Measurements from ENCODE around the gene WDR5. TPM values are rescaled to one million over a fixed set of nuclear protein-coding genes. Genes with fewer than 3 reads are reported as not detected.

Gene WDR5
- total RNA-seq, 1 donor from 2014 or later: 12.9 TPM

DNA sequence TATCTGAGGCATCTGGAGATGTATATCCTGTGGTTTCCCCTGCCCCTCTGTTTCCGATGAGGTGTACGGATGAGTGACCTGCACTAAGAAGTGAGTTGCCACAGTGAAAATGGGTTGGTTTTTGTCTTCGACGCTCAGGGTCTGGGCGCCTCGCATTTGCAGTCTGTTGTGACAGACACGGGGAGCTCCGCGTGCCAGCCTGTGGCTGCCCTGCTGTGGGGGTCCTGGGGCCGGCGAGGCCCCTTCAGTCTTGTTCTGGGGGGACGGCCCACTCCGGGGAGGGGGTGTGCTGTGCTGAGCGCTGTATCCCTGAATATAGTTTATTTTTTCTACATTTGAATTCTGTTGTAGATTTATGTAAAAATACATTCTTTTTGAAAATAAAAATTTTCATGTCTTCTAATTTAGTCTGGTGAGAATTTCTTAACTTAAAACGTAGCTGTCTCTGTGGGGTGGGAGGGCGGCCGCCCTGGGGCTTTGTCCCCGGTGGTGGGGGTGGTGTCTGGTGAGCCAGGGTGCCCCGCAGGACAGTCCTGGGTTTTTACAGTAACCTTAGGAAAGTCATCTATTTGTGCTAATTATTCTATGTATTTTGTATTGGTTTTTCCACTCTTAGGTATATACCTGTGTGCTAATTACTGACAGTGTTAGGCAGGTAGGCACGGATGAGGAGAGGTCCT lies 23.8 kb downstream of the WDR5 start:
- no peak for DNase-seq

DNA sequence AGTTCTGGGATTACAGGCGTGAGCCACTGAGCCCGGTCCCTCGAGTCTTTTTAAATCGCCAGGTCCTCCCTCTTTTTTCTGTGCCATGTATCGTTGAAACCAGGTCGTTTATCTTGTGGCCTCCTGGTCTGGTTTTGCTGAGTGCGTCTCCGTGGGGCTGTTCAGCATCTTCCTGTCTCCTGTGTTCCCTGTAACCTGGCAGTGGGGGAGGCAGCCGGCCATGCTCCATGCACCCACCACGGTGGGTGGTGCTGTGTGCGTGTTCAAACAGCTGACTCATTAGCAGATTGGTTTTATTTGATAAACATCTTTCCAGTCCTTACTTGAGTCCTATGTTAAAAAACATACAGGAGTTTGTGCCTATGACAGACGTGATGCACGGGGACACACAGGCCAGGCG lies 25.8 kb downstream of the WDR5 start:
- no peak for DNase-seq

DNA sequence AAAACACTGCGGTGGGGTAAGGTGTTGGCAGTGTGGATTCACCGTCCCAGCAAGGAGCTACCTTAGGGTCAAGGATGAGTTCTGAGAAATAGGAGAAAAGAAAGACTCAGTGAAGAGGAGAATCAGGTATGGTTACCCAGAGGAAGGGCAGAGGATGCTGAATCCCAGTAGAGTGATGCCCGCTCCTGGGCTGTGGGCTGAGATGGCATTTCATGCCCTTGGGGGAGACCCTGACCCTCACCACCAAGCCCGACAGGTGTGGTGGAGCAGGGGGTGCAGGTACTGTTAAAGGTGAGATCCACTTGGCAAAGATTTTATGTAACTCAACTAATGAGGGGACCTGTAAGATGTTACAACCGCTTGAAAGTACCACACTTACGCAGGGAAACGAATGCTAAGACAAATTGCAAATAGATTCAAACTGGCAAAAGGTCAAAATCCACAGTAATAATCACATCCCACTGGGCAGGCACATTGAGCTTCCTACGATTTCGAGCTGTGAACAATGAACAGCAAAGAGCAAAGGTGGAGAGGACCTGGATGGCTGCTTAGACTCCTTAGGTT lies 26.4 kb downstream of the WDR5 start:
- no peak for DNase-seq

DNA sequence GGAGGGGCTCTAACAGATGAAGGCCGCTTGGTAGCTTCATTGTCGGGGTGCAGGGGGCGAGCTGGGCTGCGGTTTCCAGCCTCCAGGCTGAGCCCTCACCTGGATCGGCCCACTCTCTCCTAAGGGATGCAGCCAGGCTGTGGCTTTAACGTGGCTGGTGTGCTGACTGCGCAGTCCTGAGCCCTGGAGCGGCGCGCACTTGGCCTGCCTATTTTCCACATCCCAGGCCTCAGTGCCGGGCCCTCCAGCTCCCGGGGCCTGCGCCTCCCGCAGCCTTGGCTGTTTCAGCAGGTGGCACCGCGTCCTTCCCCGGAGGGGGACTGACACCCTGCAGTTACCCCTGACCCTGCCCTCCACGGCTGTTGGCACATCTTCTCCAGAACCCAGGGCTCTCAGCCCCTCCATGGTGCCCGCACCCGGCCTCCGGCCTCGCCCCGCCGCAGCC lies 27.1 kb downstream of the WDR5 start:
- DNase-seq: no peak

DNA sequence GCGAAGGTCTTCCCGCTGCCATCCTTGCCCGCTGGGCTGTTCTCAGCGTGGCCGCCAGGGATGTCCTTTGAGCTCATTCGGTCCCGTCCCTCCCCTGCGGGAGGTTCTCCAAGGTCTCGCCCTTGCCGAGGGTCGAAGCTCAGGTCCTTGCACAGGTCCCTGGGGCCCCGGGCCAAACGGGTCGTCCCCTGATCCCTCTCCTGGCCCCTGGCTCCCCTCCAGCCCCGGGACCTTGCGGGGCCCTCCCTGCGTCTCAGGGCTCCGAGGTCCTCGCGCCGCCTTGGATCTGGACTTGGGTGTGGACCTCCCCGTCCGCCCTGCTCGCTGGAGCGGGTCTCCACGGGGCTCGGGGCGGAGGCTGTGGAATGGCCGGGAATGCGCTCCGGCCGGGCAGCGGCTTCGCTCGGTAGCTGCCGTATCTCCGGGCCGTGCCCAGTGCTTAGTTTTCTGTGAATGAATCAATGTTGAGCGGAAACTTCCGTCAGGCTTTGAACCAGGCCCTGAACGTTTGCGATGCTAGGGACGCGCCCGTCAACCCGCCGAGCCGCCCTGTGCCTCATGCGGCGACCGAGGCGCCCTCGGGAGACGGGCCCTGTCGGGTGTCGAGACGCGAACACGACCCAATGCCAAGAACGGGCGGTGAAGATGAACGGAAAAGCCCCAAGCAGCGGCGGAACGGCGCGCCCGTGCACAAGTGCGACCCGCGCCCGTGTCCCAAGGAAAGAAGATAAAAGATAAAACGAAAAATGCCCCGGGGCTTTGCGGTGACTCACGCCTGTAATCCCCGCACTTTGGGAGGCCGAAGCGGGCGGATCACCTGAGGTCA lies 27.7 kb downstream of the WDR5 start:
- DNase-seq: peak; percentile 45

DNA sequence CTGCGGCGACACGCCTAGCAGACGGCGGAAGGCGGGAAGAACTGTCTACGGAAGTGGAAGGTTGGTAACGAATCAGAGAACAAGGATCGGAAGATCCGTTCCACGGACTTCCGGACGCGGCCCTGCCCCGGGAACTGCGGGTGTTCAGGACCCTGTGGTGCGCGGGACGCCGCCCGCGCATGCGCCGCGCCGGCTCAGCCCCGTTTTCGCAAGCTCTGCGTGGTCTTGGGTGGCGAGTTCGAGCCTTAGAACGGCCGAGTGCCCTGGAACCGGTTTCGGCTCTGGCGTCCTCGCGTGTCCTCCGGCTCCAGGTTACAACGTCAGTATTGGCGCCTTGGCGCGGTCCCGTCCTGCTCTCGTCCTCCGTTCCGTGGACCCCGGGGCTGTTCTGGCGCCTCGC lies 29.0 kb downstream of the WDR5 start:
- DNase-seq: no peak

DNA sequence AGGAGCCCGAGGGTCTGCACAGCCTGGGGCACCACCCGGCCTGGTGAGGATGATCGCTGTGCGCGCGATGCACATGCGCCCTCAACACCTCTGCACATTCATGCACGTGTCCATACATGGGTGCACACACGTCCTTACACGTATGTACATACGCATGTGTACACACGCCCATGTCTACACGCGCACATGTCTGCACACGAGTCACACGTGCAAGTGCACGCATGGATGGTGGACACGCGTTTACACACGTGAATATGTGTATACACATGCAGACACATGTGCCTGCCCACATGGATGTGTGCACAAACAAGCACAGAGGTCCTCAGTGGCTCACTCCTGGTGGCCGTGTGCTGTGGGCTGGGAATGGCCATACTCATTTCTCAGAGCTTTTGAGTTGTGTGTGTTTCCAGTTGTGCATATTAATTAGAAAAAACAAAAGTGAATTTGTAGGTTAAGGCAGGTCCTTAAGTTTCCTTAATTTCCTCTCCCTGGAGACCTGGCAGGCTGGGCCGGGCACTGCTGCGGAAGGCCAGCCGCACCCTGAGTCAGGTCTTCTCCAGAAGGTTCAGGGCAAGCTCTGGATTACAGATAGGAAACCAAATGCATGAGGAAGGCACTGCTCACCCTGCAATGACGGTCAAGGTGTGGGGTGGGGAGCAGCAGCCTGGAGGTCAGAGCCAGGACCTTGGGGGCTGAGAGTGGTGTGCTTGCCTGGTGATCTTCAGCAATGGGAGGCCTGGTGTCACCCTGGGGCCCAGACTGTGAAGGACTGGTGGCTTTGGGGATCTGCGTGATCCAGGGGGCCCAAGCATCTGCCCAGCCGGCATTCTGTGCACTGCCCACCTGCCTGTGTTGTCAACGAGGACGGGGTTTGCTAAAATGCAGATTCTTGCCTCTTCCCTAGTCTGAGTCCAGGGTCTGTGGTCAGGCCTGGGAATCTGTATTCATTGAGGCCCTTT lies 29.8 kb downstream of the WDR5 start:
- no peak for DNase-seq

DNA sequence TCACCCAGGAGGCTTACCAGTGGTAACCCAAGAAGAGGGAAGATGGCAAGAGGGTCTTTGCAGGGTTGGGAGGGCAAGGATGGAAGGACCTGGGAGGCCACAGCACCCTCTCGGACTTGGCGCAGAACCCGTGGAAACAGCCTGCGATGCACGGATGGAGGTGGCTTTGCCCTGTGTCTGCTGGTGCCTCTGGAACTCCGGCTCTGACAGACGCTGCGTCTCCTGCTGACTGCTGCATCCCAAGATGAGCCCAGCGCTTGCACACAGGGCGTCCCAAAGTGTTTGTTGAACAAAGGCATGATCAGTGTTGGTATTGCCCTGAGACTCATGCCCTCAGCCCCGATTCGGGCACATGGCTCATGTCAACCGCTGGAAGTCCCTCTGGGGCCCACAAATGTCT lies 30.5 kb downstream of the WDR5 start:
- no peak for DNase-seq

DNA sequence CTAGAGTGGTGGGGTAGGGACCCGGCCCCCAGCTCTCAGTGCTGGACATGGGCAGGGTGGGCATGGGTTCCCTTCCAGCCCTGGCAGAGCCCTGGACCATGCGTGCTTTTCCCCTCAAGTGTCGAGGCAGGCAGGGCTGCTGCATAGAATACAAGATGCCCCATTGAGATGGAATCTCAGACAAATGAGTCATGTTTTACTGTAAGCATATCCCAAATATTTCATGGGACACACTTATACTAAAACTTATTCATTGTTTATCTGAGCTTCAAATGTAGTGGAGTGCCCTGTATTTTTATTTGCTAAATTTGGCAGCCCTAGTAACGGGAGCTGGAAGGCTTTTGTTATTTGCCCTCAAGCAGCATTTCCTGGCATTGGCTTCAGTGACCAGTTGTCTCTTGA lies 31.6 kb downstream of the WDR5 start:
- no peak for DNase-seq

DNA sequence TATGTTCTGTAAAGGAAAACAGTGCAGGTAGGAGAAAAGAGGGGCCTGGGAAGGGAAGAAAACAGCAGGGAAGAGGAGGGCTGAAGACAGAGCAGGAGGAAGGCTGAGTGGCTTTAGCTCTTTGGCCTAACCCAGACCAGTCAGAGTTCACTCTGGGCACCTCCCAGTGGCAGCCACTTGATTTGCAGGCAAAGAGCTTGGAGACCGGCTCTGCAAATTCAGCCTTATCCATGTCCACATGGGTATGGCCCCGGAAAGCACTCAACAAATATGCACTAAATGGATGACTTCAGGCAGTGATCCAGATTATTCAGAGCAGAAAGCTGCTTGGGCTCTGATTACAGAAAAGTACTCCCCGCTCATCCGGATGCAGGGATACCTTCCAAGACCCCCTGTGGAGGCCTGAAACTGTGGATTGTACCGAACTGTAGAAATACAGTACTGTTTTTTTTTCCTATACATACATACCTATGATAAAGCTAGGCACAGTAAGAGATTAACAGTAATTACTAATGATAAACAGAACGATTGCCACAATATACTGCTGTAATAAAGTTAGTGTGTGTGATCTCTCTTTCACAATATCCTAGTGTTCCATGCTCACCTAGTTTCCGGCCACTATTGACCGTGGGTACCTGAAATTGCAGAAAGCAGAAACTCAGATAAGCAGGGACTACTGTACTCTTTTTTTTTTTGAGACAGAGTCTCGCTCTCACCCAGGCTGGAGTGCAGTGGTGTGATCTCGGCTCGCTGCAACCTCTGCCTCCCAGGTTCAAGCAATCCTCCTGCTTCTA lies 33.1 kb downstream of the WDR5 start:
- no peak for DNase-seq

DNA sequence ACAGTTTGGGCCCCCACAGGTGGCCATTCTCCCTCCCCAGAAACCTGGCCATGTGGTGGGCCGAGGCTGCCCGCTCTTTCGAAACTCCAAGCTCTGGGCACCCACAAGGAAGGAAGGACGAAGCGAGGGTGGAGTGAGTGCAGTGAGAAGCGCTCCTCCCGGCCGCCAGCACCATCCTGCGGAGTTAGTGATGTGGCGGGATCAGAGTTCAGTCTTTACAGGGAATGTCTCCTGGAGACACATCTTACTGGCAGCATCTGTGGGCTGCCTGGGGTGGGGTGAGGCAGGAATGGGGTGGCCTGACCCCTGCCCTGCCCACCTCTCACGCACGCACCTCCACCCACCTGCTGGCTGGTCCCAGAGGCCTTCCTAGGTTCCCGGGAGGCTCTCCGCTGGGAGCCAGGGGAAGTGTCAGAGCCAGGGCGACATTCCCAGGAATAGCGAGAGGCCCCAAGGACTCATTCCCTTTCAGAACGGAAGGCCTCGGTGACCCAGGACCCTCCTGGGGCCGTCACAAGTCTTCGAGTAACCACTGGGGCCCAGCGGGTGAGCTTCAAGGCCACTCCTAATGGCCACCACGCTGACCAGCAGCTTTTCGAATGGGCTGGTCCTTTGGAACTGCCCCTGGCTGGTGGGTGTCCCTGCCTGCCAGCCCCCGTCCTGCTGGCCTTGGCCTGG lies 34.0 kb downstream of the WDR5 start:
- no peak for DNase-seq

DNA sequence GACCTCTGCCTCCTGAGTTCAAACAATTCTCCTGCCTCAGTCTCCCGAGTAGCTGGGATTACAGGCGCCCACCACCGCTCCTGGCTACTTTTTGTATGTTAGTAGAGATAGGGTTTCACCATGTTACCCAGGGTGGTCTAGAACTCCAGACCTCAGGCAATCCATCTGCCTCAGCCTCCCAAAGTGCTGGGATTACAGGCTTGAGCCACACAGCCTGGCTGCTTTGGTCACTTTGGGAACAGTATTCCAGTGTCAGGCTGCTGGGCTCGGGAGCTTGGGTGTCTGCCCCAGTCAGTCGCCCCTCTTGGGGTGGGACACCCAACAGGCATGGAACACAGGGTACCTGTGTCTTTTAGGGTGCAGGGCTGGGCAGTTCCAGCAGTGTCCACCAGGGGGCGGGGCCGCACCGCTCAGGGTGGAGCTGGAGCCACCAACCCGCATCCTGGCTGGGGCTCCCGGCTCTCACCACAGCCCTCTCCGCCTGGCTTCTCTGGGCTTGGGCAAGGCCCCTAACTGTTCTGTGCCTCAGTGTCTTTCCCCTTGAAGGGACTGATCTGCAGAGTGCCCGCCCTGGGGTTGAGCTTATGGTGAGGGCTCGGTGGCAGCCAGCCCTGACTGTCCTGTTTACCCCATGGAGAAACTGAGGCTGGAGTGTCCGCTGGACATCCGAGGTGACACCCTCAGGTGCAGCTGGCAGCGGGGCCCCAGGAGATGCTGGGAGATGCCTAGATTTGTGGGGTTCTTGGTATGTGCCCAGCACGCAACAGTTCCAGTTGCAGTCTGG lies 34.8 kb downstream of the WDR5 start:
- DNase-seq: no peak

DNA sequence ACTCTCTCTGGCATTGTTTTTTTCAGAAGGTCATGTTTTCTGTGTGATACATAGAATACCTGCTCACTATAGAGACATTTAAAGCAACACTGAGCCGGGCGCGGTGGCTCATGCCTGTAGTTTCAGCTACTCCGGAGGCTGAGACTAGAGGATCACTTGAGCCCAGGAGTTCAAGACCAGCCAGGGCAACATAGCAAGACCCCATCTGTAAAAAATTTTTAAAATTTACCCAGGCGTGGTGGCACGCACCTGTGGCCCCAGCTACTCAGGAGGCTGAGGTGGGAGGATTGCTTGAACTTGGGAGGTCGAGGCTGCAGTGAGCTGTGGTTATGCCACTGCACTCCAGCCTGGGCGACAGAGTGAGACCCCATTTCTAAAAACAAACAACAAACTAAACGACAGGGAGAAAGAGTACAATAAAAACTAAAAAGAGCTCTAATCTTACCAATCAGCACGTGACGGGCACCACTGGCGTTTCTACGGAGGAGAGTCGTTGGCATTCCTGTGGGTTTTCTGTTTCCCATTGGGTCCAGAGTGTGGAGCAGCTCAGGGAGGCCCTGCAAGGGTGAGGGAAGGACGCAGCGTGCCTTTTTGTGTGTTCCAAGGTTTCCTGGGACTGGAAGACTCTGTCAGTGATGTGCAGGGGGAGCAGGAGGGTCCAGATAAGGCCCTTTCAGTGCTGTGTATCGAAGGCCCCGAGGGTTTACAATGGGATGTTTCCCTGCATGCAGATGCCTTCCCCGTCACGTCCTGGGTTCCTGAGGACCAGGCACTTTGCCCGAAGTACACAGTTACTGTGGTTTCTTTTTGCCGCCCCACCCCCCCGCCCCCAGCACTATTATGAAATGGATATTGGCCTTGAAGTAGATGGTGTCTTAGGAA lies 35.7 kb downstream of the WDR5 start:
- no peak for DNase-seq

DNA sequence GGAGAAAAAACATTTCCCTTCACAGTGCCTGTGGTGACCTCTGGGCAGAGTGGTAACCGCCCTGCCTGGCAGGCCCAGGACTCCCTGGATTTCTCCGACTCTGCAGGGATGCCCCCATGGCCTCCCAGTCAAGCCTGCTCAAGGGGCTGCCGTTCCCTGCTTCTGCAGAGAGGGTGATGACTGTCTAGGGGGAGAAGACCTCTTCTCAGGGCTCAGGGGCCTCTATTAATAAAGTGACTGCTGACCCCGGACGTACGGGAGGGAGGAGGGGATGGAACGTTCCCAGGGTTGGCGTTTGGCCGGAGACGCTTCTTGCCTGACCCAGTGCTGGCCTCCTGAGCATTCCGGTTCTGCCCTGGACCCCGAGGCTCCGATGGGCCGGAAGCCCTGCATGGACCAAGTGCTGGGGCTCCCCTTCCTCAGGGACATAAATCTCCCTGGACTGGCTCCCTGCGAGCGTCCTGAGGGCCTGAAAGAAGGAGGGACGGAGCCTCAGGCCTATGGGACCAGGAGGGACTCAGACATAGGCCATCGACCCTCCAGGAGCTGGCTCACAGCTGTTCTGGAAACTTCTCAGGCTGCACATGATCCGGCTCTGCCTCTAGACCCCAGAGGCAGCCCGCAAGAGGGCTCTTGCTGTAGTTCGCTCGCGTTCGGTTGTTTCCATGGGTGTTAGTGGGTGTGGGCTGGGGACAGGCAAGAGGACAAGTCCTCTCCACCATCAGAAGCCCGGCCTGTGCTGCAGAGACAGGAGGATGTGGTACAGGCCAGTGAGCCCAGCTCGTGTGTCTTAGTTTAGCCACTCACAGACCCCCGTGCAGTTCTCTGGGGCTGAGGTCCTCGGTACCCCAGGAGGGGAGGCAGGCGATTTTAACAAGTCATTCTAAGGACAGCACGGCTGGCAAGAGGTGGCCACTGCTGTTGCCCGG lies 36.6 kb downstream of the WDR5 start:
- no peak for DNase-seq

DNA sequence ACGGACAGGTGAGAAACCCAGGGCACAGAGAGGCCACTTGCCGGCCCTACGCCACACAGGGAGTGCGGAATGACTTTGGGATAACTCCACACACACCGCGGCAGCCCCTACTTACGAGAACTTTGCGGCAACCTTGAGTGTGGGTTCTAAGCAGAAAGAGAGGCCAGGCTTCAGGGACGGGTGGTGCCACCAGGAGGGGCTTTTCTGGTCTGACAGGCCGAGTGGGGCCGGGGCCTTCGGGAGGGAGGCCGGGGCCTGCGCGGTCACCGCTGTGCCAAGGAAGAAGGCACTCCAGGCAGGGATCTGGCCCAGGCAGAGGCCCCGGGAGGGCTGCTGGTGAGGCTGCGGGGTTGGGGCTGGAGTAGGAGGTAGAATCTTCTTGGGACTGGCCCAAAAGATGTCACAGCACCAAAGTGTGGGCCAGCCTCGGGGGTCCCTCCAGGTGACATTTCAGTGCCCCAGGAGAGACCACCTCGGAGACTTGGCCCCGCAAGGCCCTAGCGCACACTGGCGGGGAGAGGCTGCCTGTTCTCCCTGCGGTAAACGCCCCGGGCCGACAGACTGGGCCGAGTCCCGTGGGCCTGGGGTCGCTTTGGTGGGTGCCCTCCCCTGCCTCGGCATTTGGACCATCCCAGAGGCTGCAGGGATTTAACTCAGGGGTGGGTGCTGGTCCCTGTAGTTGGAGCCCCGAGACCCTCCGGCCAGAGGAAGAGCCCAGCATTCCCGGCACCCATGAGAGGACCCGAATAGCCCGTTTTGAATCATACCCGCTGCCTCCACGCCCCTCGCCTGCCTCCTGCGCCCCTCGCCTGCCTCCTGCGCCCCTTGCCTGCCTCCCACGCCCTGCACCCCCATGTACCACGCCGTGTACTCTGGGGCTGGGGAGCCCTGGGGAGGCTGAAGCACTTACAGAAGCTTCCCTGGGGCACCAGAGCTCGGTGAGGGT lies 37.5 kb downstream of the WDR5 start:
- DNase-seq: no peak

DNA sequence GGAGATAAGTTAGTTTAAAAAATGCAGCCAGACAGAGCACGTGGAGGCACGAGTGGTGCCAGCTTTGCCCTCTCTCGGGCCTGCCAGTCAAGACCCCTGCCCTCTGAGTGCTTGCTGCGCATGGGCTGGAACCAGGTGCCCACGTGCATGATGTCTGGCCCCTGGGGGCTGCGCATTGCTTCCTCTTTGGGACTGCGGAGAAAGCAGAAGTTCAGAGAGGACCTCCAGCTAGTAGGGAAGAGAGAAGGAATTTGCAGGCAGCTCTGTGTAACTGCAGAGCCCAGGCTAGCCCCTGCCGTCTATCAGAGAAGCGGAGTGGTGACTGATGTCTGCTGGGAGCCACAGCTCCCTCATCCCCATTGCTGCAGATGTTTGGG lies 38.2 kb downstream of the WDR5 start:
- DNase-seq: no peak

Measured in skin of body (tissue), 2 donors.